B cell (primary cell): ENCODE data around the gene SH3RF1. TPM values are rescaled to one million over a fixed set of nuclear protein-coding genes. Genes with fewer than 3 reads are reported as not detected.

Experiments used
- ATAC-seq: fragments of 200-7000 bp; cut with Tn5 transposase; one replicate; pipeline ENCODE4 v1.10.0; 2021; ENCODE audit warnings: low read depth, mild to moderate bottlenecking, moderate number of reproducible peaks, moderate library complexity
- CTCF ChIA-PET: fragments of 350-600 bp; sonication (Branson Sonifier 250); formaldehyde crosslinking; loops from one replicate; lab custom pipeline; 2021; ENCODE audit warnings: antibody characterized with exemption, inconsistent platforms; lab: Charles Lee
- POLR2A ChIA-PET: fragments of 350-600 bp; sonication (Branson Sonifier 250); formaldehyde crosslinking; loops from one replicate; lab custom pipeline; 2021; ENCODE audit warnings: antibody characterized with exemption; lab: Charles Lee
- DNase-seq: peaks from one replicate; pipeline ENCODE4 v3.0.0; 2013
- H2AFZ ChIP-seq: 2 replicates; pipeline ENCODE4 v1.6.1; 2012; ENCODE audit warnings: mild to moderate bottlenecking, low read depth, low read length; ENCODE audit not compliant: insufficient read depth, poor library complexity, severe bottlenecking
- H3K27ac ChIP-seq, 2 donors: 1 replicate in 1 of 2; 2 replicates in 1 of 2; pipeline ENCODE4 v1.5.1; 2012 to 2013; ENCODE audit warnings: low read length in 2 of 2, mild to moderate bottlenecking in 2 of 2, moderate library complexity in 1 of 2
- H3K27me3 ChIP-seq, 4 experiments: fragments of 200-600 bp in 1 of 4; sonication (generic) in 1 of 4; replicated peaks in 1 of 4; 1 replicate in 2 of 4; 2 replicates in 2 of 4; pipeline versions ENCODE4 v1.6.1 to v1.7.0; 2013 to 2016; ENCODE audit warnings: low read length in 3 of 4, mild to moderate bottlenecking in 2 of 4, mixed read lengths in 1 of 4, moderate library complexity in 1 of 4; ENCODE audit not compliant: insufficient read depth in 4 of 4, control insufficient read depth in 3 of 4; ENCODE audit errors: control extremely low read depth in 1 of 4
- H3K36me3 ChIP-seq, 2 experiments: replicated peaks in 1 of 2; 1 replicate in 1 of 2; 2 replicates in 1 of 2; pipeline versions ENCODE4 v1.6.1 to v1.7.1; 2013; ENCODE audit warnings: low read length in 1 of 2; ENCODE audit not compliant: insufficient read depth in 2 of 2, control insufficient read depth in 1 of 2; ENCODE audit errors: control extremely low read depth in 1 of 2, extremely low read depth in 1 of 2
- H3K4me1 ChIP-seq, 2 donors: fragments of 200-600 bp in 1 of 2; sonication (generic) in 1 of 2; 1 replicate in 1 of 2; 2 replicates in 1 of 2; pipeline versions ENCODE4 v1.5.1 to v1.6.1; 2013 to 2017; ENCODE audit warnings: low read length in 2 of 2; ENCODE audit not compliant: control insufficient read depth in 2 of 2, insufficient read depth in 2 of 2
- H3K4me2 ChIP-seq: replicated peaks from 2 replicates; pipeline ENCODE3; 2012; ENCODE audit warnings: mild to moderate bottlenecking, low read depth, low read length; ENCODE audit not compliant: poor library complexity, severe bottlenecking
- H3K4me3 ChIP-seq, 5 experiments: fragments of 200-600 bp in 1 of 5; sonication (generic) in 1 of 5; 1 replicate in 3 of 5; 2 replicates in 2 of 5; pipeline versions ENCODE4 v1.5.1 to v1.7.0; 2011 to 2016; ENCODE audit warnings: low read length in 4 of 5, mild to moderate bottlenecking in 4 of 5, low read depth in 2 of 5, control low read depth in 1 of 5, moderate library complexity in 1 of 5; ENCODE audit not compliant: insufficient read depth in 1 of 5; ENCODE audit errors: control extremely low read depth in 1 of 5, extremely low read depth in 1 of 5
- H3K79me2 ChIP-seq: fragments of 200-600 bp; sonication (generic); one replicate; pipeline ENCODE4 v1.6.0; 2016; ENCODE audit warnings: low read length; ENCODE audit not compliant: control insufficient read depth, insufficient read depth
- H3K9ac ChIP-seq: fragments of 200-600 bp; sonication (generic); 2 replicates; pipeline ENCODE4 v1.6.1; 2017; ENCODE audit warnings: mild to moderate bottlenecking, low read length, moderate library complexity
- H3K9me3 ChIP-seq, 3 donors: one replicate each; pipeline versions ENCODE4 v1.6.1 to v1.7.1; 2013; ENCODE audit warnings: low read length in 2 of 3; ENCODE audit not compliant: control insufficient read depth in 2 of 3, insufficient read depth in 1 of 3; ENCODE audit errors: control extremely low read depth in 1 of 3
- H4K20me1 ChIP-seq: 2 replicates; pipeline ENCODE4 v1.6.0; 2012; ENCODE audit warnings: mild to moderate bottlenecking, low read length; ENCODE audit not compliant: insufficient read depth, control insufficient read depth, poor library complexity, severe bottlenecking
- H3K27ac Mint-ChIP-seq: one replicate; pipeline ENCODE4 v1.8.0; 2021; ENCODE audit warnings: mixed read lengths
- H3K27me3 Mint-ChIP-seq: one replicate; pipeline ENCODE4 v1.8.0; 2021; ENCODE audit warnings: mixed read lengths
- H3K4me1 Mint-ChIP-seq: one replicate; pipeline ENCODE4 v1.8.0; 2021; ENCODE audit warnings: mixed read lengths
- H3K4me3 Mint-ChIP-seq: one replicate; pipeline ENCODE4 v1.8.0; 2021; ENCODE audit warnings: mixed read lengths
- H3K9me3 Mint-ChIP-seq: one replicate; pipeline ENCODE4 v1.8.0; 2022; ENCODE audit warnings: mixed read lengths; ENCODE audit not compliant: insufficient read depth
- CTCF ChIP-seq: fragments of 200-600 bp; IDR thresholded peaks from one replicate; pipeline ENCODE4 v1.8.0; 2022; ENCODE audit warnings: antibody characterized with exemption, mild to moderate bottlenecking
- EZH2 ChIP-seq: IDR thresholded peaks from 2 replicates; pipeline ENCODE4 v1.6.1; 2012; ENCODE audit warnings: borderline replicate concordance, low read depth, mild to moderate bottlenecking, moderate library complexity, low read length; ENCODE audit not compliant: insufficient read depth, poor library complexity, severe bottlenecking
- WGBS: methylation state at CpG from one replicate; pipeline ENCODE4 v1.1.5; 2013; ENCODE audit warnings: missing lambda C conversion rate; ENCODE audit not compliant: insufficient coverage; 5-methylcytosine and 5-hydroxymethylcytosine counted together
- intact Hi-C: fragments of 100-400 bp; cut with micrococcal nuclease; formaldehyde crosslinking; loops from one replicate; pipeline ENCODE4 v1.10.0; 2022
- polyA plus RNA-seq: library from polyadenylated mRNA; depleted of rRNA; stranded (reverse); fragments of >200 nt; gene quantifications from 2 replicates; pipeline ENCODE4 v1.2.3, GENCODE V29; 2012
- total RNA-seq, 2 donors: library from RNA; stranded (reverse); fragments of 120-200 nt in 1 of 2; gene quantifications; 1 replicate in 1 of 2; 2 replicates in 1 of 2; pipeline versions ENCODE4 v1.2.3 to v1.2.4, GENCODE V29; 2013 to 2022

SH3RF1 gene
- total and polyA plus RNA-seq, 2 donors (not counting 1 experiment from before 2014, with no cell fraction given), result 2.0 to 5.4 TPM

GRCh38 chr4:169121861-169122382 lies 148.8 kb downstream of the SH3RF1 start:
- Mint-ChIP-seq H3K4me1 (no peaks in the 10 kb centered on the region), H3K9me3 (no peaks in the 10 kb centered on the region), H3K27me3 (no peaks in the 10 kb centered on the region), H3K4me3 (no peak overlapping the region), H3K27ac (no peak overlapping the region)
- no peaks in the 10 kb centered on the region for H3K9me3 ChIP-seq
- H3K4me3 ChIP-seq, result no peak overlapping the region
- CTCF ChIA-PET, result no interaction called here
- intact Hi-C loops, result no loop called here
- H3K27ac ChIP-seq, result no peak overlapping the region
- H3K36me3 ChIP-seq, result peaks cover 0 to 5% of the 10 kb centered on the region in 2 experiments
- no peak overlapping the region for H2AFZ ChIP-seq
- POLR2A ChIA-PET, result no interaction called here
- no peaks in the 10 kb centered on the region for H3K4me1 ChIP-seq
- no peak for ATAC-seq
- no peaks in the 10 kb centered on the region for H3K79me2 ChIP-seq
- H4K20me1 ChIP-seq, result no peaks in the 10 kb centered on the region
- 99% methylated on average over 9 of the region's 12 CpGs for WGBS
- TF ChIP-seq CTCF, result no peak
- no peak for TF ChIP-seq EZH2
- no peak overlapping the region for H3K4me2 ChIP-seq
- H3K9ac ChIP-seq, result no peak overlapping the region
- no peak for DNase-seq
- H3K27me3 ChIP-seq, result no peaks in the 10 kb centered on the region

- no peaks in the 10 kb centered on the region for H3K9me3 ChIP-seq
- intact Hi-C loops, result no loop called here
- CTCF ChIA-PET, result no interaction called here
- H3K4me3 Mint-ChIP-seq, result no peak overlapping the region
- no peak overlapping the region for H3K27ac Mint-ChIP-seq
- no peak for ATAC-seq
- peaks cover 0 to 10% of the 10 kb centered on the region in 2 experiments for H3K36me3 ChIP-seq
- no peaks in the 10 kb centered on the region for H3K4me1 ChIP-seq
- no CpG with 5 or more reads among the region's 2 CpGs for WGBS
- H3K4me3 ChIP-seq, result no peak overlapping the region
- no peaks in the 10 kb centered on the region for H3K79me2 ChIP-seq
- TF ChIP-seq EZH2 (no peak), CTCF (no peak)
- H3K9me3 Mint-ChIP-seq, result no peaks in the 10 kb centered on the region
- DNase-seq, result no peak
- no peak overlapping the region for H2AFZ ChIP-seq
- H3K27me3 ChIP-seq, result no peaks in the 10 kb centered on the region
- no peak overlapping the region for H3K9ac ChIP-seq
- H4K20me1 ChIP-seq, result no peaks in the 10 kb centered on the region
- no peaks in the 10 kb centered on the region for H3K4me1 Mint-ChIP-seq
- H3K27ac ChIP-seq, result no peak overlapping the region
- no peaks in the 10 kb centered on the region for H3K27me3 Mint-ChIP-seq
- POLR2A ChIA-PET, result no interaction called here
- H3K4me2 ChIP-seq, result no peak overlapping the region
Measured at GRCh38 chr4:169120624-169121023, 150.1 kb downstream of the SH3RF1 start.
